Measurements from ENCODE around the gene OR4K1. TPM values are rescaled to one million over a fixed set of nuclear protein-coding genes. Genes with fewer than 3 reads are reported as not detected.
A peak's percentile ranks its signal among the peaks of the same experiment; 100 is the strongest.

OR4K1 gene
- not detected for polyA plus RNA-seq

GRCh38 chr14:19930617-19931016, at the start of gene OR4K1:
TSS of gene OR4K1 (plus strand) at chr14:19930917. CDS start at chr14:19935667, 4,750 bp downstream.
- Mint-ChIP-seq H3K36me3 (no peaks in the 10 kb centered on the region), H3K4me3 (no peak within 1 kb of the TSS), H3K27ac (no peak within 1 kb of the TSS), H3K27me3 (ENCODE audit: low read depth in 3 of 3) (peaks cover 0 to 2% (median 2%) of the 10 kb centered on the region in 3 donors), H3K4me1 (no peaks in the 10 kb centered on the region), H3K9me3 (peaks cover 0 to 12% (median 2%) of the 10 kb centered on the region in 6 donors)
- DNase-seq = no peak

- no peaks in the 10 kb centered on the region for H3K4me1 Mint-ChIP-seq
These were observed 35.4 kb upstream of the OR4K1 start for GRCh38 chr14:19895282-19895681.

GRCh38 chr14:19900999-19901398, 29.7 kb upstream of the OR4K1 start:
- Mint-ChIP-seq H3K4me3 (no peak overlapping the region), H3K9me3 (peaks cover 6 to 45% (median 20%) of the 10 kb centered on the region in 6 donors), H3K4me1 (no peaks in the 10 kb centered on the region), H3K27ac (no peak overlapping the region), H3K27me3 (ENCODE audit: low read depth in 3 of 3) (no peaks in the 10 kb centered on the region), H3K36me3 (peaks cover 0 to 3% (median 0%) of the 10 kb centered on the region in 3 donors)
- DNase-seq = no peak

More at GRCh38 chr14:19895282-19895681, 35.4 kb upstream of the OR4K1 start:
- no peak overlapping the region for H3K27ac Mint-ChIP-seq
- H3K4me3 Mint-ChIP-seq = no peak overlapping the region
- no peaks in the 10 kb centered on the region for H3K27me3 Mint-ChIP-seq (ENCODE audit: low read depth in 3 of 3)
- peaks cover 10 to 43% (median 33%) of the 10 kb centered on the region in 6 donors for H3K9me3 Mint-ChIP-seq
- DNase-seq = no peak
- H3K36me3 Mint-ChIP-seq = peaks cover 0 to 3% (median 0%) of the 10 kb centered on the region in 3 donors

GRCh38 chr14:19902409-19902808, 28.3 kb upstream of the OR4K1 start:
- Mint-ChIP-seq H3K27me3 (ENCODE audit: low read depth in 3 of 3) (no peaks in the 10 kb centered on the region), H3K27ac (no peak overlapping the region), H3K4me1 (no peaks in the 10 kb centered on the region), H3K9me3 (peaks cover 6 to 31% (median 15%) of the 10 kb centered on the region in 6 donors), H3K36me3 (no peaks in the 10 kb centered on the region), H3K4me3 (no peak overlapping the region)
- DNase-seq = no peak

GRCh38 chr14:19906665-19907064, 24.1 kb upstream of the OR4K1 start:
- Mint-ChIP-seq H3K4me3 (no peak overlapping the region), H3K4me1 (no peaks in the 10 kb centered on the region), H3K36me3 (no peaks in the 10 kb centered on the region), H3K27ac (no peak overlapping the region), H3K27me3 (ENCODE audit: low read depth in 3 of 3) (peaks cover 0 to under 1% (median 0%) of the 10 kb centered on the region in 3 donors), H3K9me3 (peaks cover 0 to 25% (median 16%) of the 10 kb centered on the region in 6 donors)
- DNase-seq = no peak

- Mint-ChIP-seq H3K27me3 (ENCODE audit: low read depth in 3 of 3) (peaks cover 0 to 3% (median 0%) of the 10 kb centered on the region in 3 donors), H3K36me3 (no peaks in the 10 kb centered on the region), H3K9me3 (peaks cover 4 to 16% (median 14%) of the 10 kb centered on the region in 6 donors), H3K4me1 (no peaks in the 10 kb centered on the region), H3K27ac (no peak overlapping the region), H3K4me3 (no peak overlapping the region)
- no peak for DNase-seq
These were observed 19.6 kb upstream of the OR4K1 start for GRCh38 chr14:19911114-19911513.

- Mint-ChIP-seq H3K9me3 (peaks cover 0 to 4% (median 0%) of the 10 kb centered on the region in 6 donors), H3K4me1 (no peaks in the 10 kb centered on the region), H3K36me3 (no peaks in the 10 kb centered on the region), H3K4me3 (no peak overlapping the region), H3K27ac (no peak overlapping the region), H3K27me3 (ENCODE audit: low read depth in 3 of 3) (no peaks in the 10 kb centered on the region)
- no peak for DNase-seq
These were observed 13.5 kb upstream of the OR4K1 start for GRCh38 chr14:19917243-19917642.

- H3K4me1 Mint-ChIP-seq = no peaks in the 10 kb centered on the region
- peaks cover 0 to 3% (median 0%) of the 10 kb centered on the region in 6 donors for H3K9me3 Mint-ChIP-seq
- H3K27ac Mint-ChIP-seq = no peak overlapping the region
- H3K4me3 Mint-ChIP-seq = no peak overlapping the region
- H3K36me3 Mint-ChIP-seq = no peaks in the 10 kb centered on the region
- H3K27me3 Mint-ChIP-seq (ENCODE audit: low read depth in 3 of 3) = no peaks in the 10 kb centered on the region
- no peak for DNase-seq
These were observed 12.7 kb upstream of the OR4K1 start for GRCh38 chr14:19917955-19918518.

GRCh38 chr14:19918553-19919264, 12.0 kb upstream of the OR4K1 start:
- Mint-ChIP-seq H3K9me3 (no peaks in the 10 kb centered on the region), H3K36me3 (no peaks in the 10 kb centered on the region), H3K27ac (no peak overlapping the region), H3K4me3 (no peak overlapping the region), H3K27me3 (ENCODE audit: low read depth in 3 of 3) (no peaks in the 10 kb centered on the region), H3K4me1 (no peaks in the 10 kb centered on the region)
- DNase-seq = no peak

GRCh38 chr14:19920021-19920657, 10.6 kb upstream of the OR4K1 start, which contains the start of gene OR4K5:
TSS of gene OR4K5 (plus strand) at chr14:19920607. CDS start at chr14:19920607, 0 bp downstream.
- Mint-ChIP-seq H3K9me3 (peaks cover 0 to 2% (median 0%) of the 10 kb centered on the region in 6 donors), H3K36me3 (no peaks in the 10 kb centered on the region), H3K27me3 (ENCODE audit: low read depth in 3 of 3) (no peaks in the 10 kb centered on the region), H3K27ac (no peak within 1 kb of the TSS), H3K4me1 (no peaks in the 10 kb centered on the region), H3K4me3 (no peak within 1 kb of the TSS)
- no peak for DNase-seq

GRCh38 chr14:19941668-19942067, 11.0 kb downstream of the OR4K1 start:
- DNase-seq = no peak
- H3K9me3 Mint-ChIP-seq = peaks cover 0 to 5% (median 1%) of the 10 kb centered on the region in 6 donors
- H3K4me3 Mint-ChIP-seq = no peak overlapping the region
- no peaks in the 10 kb centered on the region for H3K4me1 Mint-ChIP-seq
- peaks cover 1 to 2% (median 1%) of the 10 kb centered on the region in 3 donors for H3K27me3 Mint-ChIP-seq (ENCODE audit: low read depth in 3 of 3)
- H3K36me3 Mint-ChIP-seq = no peaks in the 10 kb centered on the region
- H3K27ac Mint-ChIP-seq = no peak overlapping the region

- Mint-ChIP-seq H3K27ac (peak overlapping the region in 1 of 6 donors; percentile 34), H3K4me3 (peak overlapping the region in 1 of 5 donors; percentile 22), H3K36me3 (no peaks in the 10 kb centered on the region), H3K9me3 (peaks cover 0 to 5% (median 3%) of the 10 kb centered on the region in 6 donors), H3K4me1 (peaks cover 6 to 9% of the 10 kb centered on the region in 2 donors), H3K27me3 (ENCODE audit: low read depth in 3 of 3) (no peaks in the 10 kb centered on the region)
- peak in 1 of 3 donors; percentile 1 for DNase-seq
These were observed 16.8 kb downstream of the OR4K1 start for GRCh38 chr14:19947413-19948090.

- Mint-ChIP-seq H3K4me1 (peaks cover 6 to 9% of the 10 kb centered on the region in 2 donors), H3K9me3 (peaks cover 0 to 5% (median 3%) of the 10 kb centered on the region in 6 donors), H3K27me3 (ENCODE audit: low read depth in 3 of 3) (no peaks in the 10 kb centered on the region), H3K36me3 (no peaks in the 10 kb centered on the region), H3K27ac (no peak overlapping the region), H3K4me3 (no peak overlapping the region)
- no peak for DNase-seq
These were observed 18.5 kb downstream of the OR4K1 start for GRCh38 chr14:19949218-19949617.
